HepG2 (cell line): Measurements from ENCODE around the gene NDOR1. TPM values are rescaled to one million over a fixed set of nuclear protein-coding genes. Genes with fewer than 3 reads are reported as not detected.

Experiments
- AGO1 ChIP-seq: fragments of 200-400 bp; formaldehyde crosslinking; IDR thresholded peaks from 2 replicates; pipeline ENCODE4 v1.6.1; 2017; ENCODE audit warnings: mild to moderate bottlenecking, low read depth, low read length, moderate library complexity; ENCODE audit not compliant: poor library complexity, severe bottlenecking
- CBX5 ChIP-seq: sonication (generic); formaldehyde crosslinking; IDR thresholded peaks from 2 replicates; pipeline ENCODE4 v1.4.0; 2020; ENCODE audit warnings: missing genetic modification reagents, borderline replicate concordance
- CCDC6 ChIP-seq: sonication (generic); formaldehyde crosslinking; IDR thresholded peaks from 2 replicates; pipeline ENCODE4 v1.8.1; 2022; ENCODE audit warnings: mild to moderate bottlenecking, missing genetic modification reagents, moderate library complexity
- CEBPG ChIP-seq: IDR thresholded peaks from 2 replicates; pipeline ENCODE4 v1.6.1; 2016
- ETV5 ChIP-seq: IDR thresholded peaks from 2 replicates; pipeline ENCODE4 v1.6.1; 2018; ENCODE audit warnings: missing biosample characterization, missing genetic modification reagents, inconsistent platforms, borderline replicate concordance
- KLF15 ChIP-seq: sonication (generic); formaldehyde crosslinking; IDR thresholded peaks from 2 replicates; pipeline ENCODE4 v1.8.1; 2023; ENCODE audit warnings: borderline replicate concordance, mild to moderate bottlenecking, inconsistent platforms, missing genetic modification reagents, mixed read lengths
- LCORL ChIP-seq, 2 experiments: fragments of 450-650 bp in 1 of 2; sonication (generic) in 1 of 2; formaldehyde crosslinking in 1 of 2; IDR thresholded peaks; 2 replicates each; pipeline versions ENCODE4 v1.5.0 to v1.6.1; 2017 to 2020; ENCODE audit warnings: antibody characterized with exemption in 1 of 2, missing genetic modification reagents in 1 of 2
- MAFK ChIP-seq, 2 experiments: IDR thresholded peaks in 1 of 2; conservative IDR thresholded peaks in 1 of 2; 2 replicates each; pipeline ENCODE4 v1.6.1; 2011; ENCODE audit warnings: improper control_type of control experiment in 2 of 2, low read length in 2 of 2
- MYC ChIP-seq: sonication (generic); formaldehyde crosslinking; IDR thresholded peaks from 2 replicates; pipeline ENCODE4 v1.9.0; 2021; ENCODE audit warnings: missing genetic modification reagents, borderline replicate concordance
- RXRB ChIP-seq: IDR thresholded peaks from 2 replicates; pipeline ENCODE4 v1.6.1; 2016; ENCODE audit warnings: borderline replicate concordance, missing genetic modification reagents, missing compliant biosample characterization
- SAP130 ChIP-seq: IDR thresholded peaks from 2 replicates; pipeline ENCODE4 v1.6.1; 2016; ENCODE audit warnings: low read depth
- SIN3A ChIP-seq: IDR thresholded peaks from 2 replicates; pipeline ENCODE4 v1.6.1; 2011; ENCODE audit warnings: low read depth, mild to moderate bottlenecking, control low read depth, low read length, borderline replicate concordance
- TCF12 ChIP-seq, 2 experiments: fragments of 450-650 bp in 1 of 2; sonication (generic) in 1 of 2; formaldehyde crosslinking in 1 of 2; IDR thresholded peaks; 2 replicates each; pipeline versions ENCODE4 v1.6.1 to v1.8.0; 2017 to 2022; ENCODE audit warnings: antibody characterized with exemption in 1 of 2, mild to moderate bottlenecking in 1 of 2, missing genetic modification reagents in 1 of 2, moderate library complexity in 1 of 2
- TEAD3 ChIP-seq: optimal IDR thresholded peaks from 2 replicates; pipeline ENCODE3; 2016; ENCODE audit warnings: borderline replicate concordance
- TFAP4 ChIP-seq: sonication (generic); IDR thresholded peaks from 2 replicates; pipeline ENCODE4 v1.6.1; 2016; ENCODE audit warnings: low read depth, borderline replicate concordance
- ZC3H4 ChIP-seq: sonication (generic); formaldehyde crosslinking; IDR thresholded peaks from 2 replicates; pipeline ENCODE4 v1.4.0; 2020; ENCODE audit warnings: missing genetic modification reagents, borderline replicate concordance
- ZNF446 ChIP-seq: sonication (generic); formaldehyde crosslinking; IDR thresholded peaks from 2 replicates; pipeline ENCODE4 v1.5.0; 2020; ENCODE audit warnings: mild to moderate bottlenecking, missing genetic modification reagents
- ZNF773 ChIP-seq: sonication (generic); formaldehyde crosslinking; IDR thresholded peaks from 2 replicates; pipeline ENCODE4 v1.4.0; 2020; ENCODE audit warnings: missing genetic modification reagents, borderline replicate concordance
- ZNF788 ChIP-seq: sonication (generic); formaldehyde crosslinking; IDR thresholded peaks from 2 replicates; pipeline ENCODE4 v1.5.0; 2020; ENCODE audit warnings: mild to moderate bottlenecking, missing genetic modification reagents, borderline replicate concordance
- ZNF800 ChIP-seq: sonication (generic); formaldehyde crosslinking; IDR thresholded peaks from 2 replicates; pipeline ENCODE4 v1.4.0; 2020; ENCODE audit warnings: missing genetic modification reagents
- ZNF841 ChIP-seq: sonication (generic); formaldehyde crosslinking; IDR thresholded peaks from 2 replicates; pipeline ENCODE4 v1.8.1; 2023; ENCODE audit warnings: missing genetic modification reagents, borderline replicate concordance
- polyA plus RNA-seq, 8 experiments: library from polyadenylated mRNA; depleted of rRNA in 3 of 8; stranded (reverse) in 7 of 8; unstranded in 1 of 8; fragments of >200 nt; fragmentation: Illumina TruSeq in 4 of 8; extraction: Trizol in 4 of 8; gene quantifications; 2 replicates each; pipeline versions ENCODE4 v1.2.1 to v1.2.3, GENCODE V29; 2011 to 2016; ENCODE audit warnings: low read depth in 4 of 8, missing spikeins in 1 of 8, mixed read lengths in 1 of 8; ENCODE audit not compliant: insufficient read depth in 1 of 8
- total RNA-seq, 5 experiments: library from RNA; depleted of rRNA; stranded (reverse); fragments of >200 nt; fragmentation: Illumina TruSeq; extraction: Trizol; gene quantifications; 2 replicates each; pipeline ENCODE4 v1.2.3, GENCODE V29; 2016; ENCODE audit warnings: low read depth in 1 of 5

Gene NDOR1
- total and polyA plus RNA-seq, 2 of the 13 experiments (the other 11 are each of a cell fraction or from before 2014, with no cell fraction given), result 3.6 to 8.7 TPM

GRCh38 chr9:137247135-137247915 is 41.8 kb downstream of the NDOR1 start (continued):
- no peak for TF ChIP-seq ZNF800 (CRISPR knock-in tag)
- peak; percentile 2; the same call in 1 of the 2 replicates for TF ChIP-seq SAP130 (CRISPR knock-in tag)
- 0 out of 2 replicates have a peak, but pooled peaks have one; percentile 14 for TF ChIP-seq MYC (CRISPR knock-in tag)
- no peak for TF ChIP-seq TFAP4
- peak; percentile 52 for TF ChIP-seq TEAD3
- no peak for TF ChIP-seq TCF12 (IDR thresholded peaks at IDR 0.05)
- TF ChIP-seq TCF12 (CRISPR knock-in tag; IDR thresholded peaks at IDR 0.05), result 0 out of 2 replicates have a peak, but pooled peaks have one; percentile 45
- no peak for TF ChIP-seq CCDC6 (CRISPR knock-in tag)
- 0 out of 2 replicates have a peak, but pooled peaks have one; percentile 4 for TF ChIP-seq CBX5 (CRISPR knock-in tag)
- TF ChIP-seq RXRB (CRISPR knock-in tag), result no peak
- TF ChIP-seq KLF15 (CRISPR knock-in tag), result no peak
- TF ChIP-seq ZNF788 (CRISPR knock-in tag), result 0 out of 2 replicates have a peak, but pooled peaks have one; percentile 0
- peak; percentile 34; the same call in 1 of the 2 replicates for TF ChIP-seq ZNF446 (CRISPR knock-in tag)
- no peak for TF ChIP-seq ZNF841 (CRISPR knock-in tag)
- TF ChIP-seq ZC3H4 (CRISPR knock-in tag), result no peak
- TF ChIP-seq MAFK (conservative IDR thresholded peaks at IDR 0.05 in 1 of 2, IDR thresholded peaks at IDR 0.05 in 1 of 2; ENCODE audit: low read length in 2 of 2), result no peak
- TF ChIP-seq ETV5, result peak; percentile 43; the same call in 1 of the 2 replicates
- TF ChIP-seq AGO1, result peak; percentile 68
- 0 out of 2 replicates have a peak, but pooled peaks have one; percentile 26 for TF ChIP-seq CEBPG (CRISPR knock-in tag)
- TF ChIP-seq SIN3A, result peak; percentile 29; the same call in 1 of the 2 replicates
- TF ChIP-seq LCORL (IDR thresholded peaks at IDR 0.05), result no peak
- TF ChIP-seq LCORL (CRISPR knock-in tag; IDR thresholded peaks at IDR 0.05), result 0 out of 2 replicates have a peak, but pooled peaks have one; percentile 20
- no peak for TF ChIP-seq ZNF773 (CRISPR knock-in tag)
